ENCODE measurements around the gene GNAI3.
A peak's percentile ranks its signal among the peaks of the same experiment; 100 is the strongest.

The GNAI3 gene

DNA sequence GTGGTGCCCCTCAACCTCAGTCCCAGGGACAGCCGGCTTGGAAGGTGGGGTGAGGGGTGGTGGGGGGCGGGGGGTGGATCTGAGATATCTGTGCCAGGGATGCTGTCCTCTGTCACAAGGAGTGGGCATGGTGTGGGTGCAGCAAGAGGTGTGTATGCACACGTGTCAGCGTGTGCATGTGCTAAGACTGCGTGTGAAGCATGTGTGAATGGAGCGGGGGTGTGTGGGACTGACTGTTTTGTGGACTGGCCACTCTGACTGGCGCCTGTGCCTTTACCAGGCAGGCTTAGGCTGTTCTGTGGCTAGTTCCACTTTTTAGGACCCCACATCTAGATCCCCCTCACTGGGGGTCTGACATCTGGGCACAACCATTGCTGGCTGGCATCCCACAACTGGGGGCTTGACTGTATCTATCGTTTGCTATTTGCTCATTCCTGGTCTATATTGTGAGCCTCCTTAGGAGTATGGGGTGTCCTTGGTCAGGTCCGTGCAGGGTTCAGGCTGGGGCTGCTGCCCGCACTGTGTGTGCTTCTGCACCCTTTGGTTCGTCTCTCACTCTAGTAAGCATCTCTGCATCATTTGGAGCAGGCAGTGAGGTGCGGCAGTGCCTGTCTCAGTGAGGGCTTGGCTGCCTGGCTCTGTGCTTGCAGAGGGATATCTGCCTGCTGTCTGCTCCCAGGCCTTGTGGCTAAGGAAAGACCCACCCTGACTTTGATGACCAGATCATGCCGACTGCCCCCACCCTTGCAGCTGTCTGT is 73.1 kb downstream of the GNAI3 start:
- Histone ChIP-seq H3K18ac (ENCODE audit: low read depth in 1 of 2, low read length in 2 of 2) (peak overlapping the region in 1 of 2 experiments; percentile 52), H3K4me1 (ENCODE audit: control insufficient read depth, insufficient read depth, low read depth, low read length) (peaks cover 57% of the 10 kb centered on the region), H4K91ac (ENCODE audit: low read length) (peak overlapping the region; percentile 90), H4K8ac (ENCODE audit: low read length) (no peak overlapping the region), H3K23ac (ENCODE audit: low read length in 2 of 2) (no peak overlapping the region), H3K36me3 (ENCODE audit: control insufficient read depth in 1 of 2, insufficient read depth in 2 of 2, low read depth in 1 of 2, low read length in 2 of 2) (peaks cover 7 to 34% of the 10 kb centered on the region in 2 experiments), H2AFZ (ENCODE audit: low read depth, low read length) (no peak overlapping the region), H3K4ac (ENCODE audit: low read depth in 1 of 2, low read length in 2 of 2) (peak overlapping the region; percentile 30 to 60), H3K27ac (ENCODE audit: low read length, poor library complexity, severe bottlenecking) (peak overlapping the region; percentile 38), H3K9ac (ENCODE audit: low read length) (peak overlapping the region; percentile 100), H2BK12ac (ENCODE audit: low read length in 2 of 2) (peak overlapping the region in 1 of 2 experiments; percentile 87), H2BK15ac (ENCODE audit: low read depth, poor library complexity, severe bottlenecking) (no peak overlapping the region), H2BK5ac (ENCODE audit: low read depth, low read length, poor library complexity, severe bottlenecking) (no peak overlapping the region), H3K4me3 (ENCODE audit: insufficient read depth in 1 of 2, low read depth in 1 of 2, low read length in 2 of 2) (peak overlapping the region; percentile 71 to 94), H3K9me3 (ENCODE audit: control insufficient read depth, low read length) (no peaks in the 10 kb centered on the region), H3K27me3 (ENCODE audit: control insufficient read depth in 1 of 2, insufficient read depth in 1 of 2, low read length in 2 of 2) (no peaks in the 10 kb centered on the region), H2AK5ac (ENCODE audit: low read length, severe bottlenecking) (no peak overlapping the region), H3K4me2 (ENCODE audit: low read length, poor library complexity, severe bottlenecking) (peak overlapping the region; percentile 84), H2BK120ac (ENCODE audit: low read depth, low read length) (peak overlapping the region; percentile 76), H3K14ac (ENCODE audit: low read length in 2 of 2) (peak overlapping the region in 1 of 2 experiments; percentile 84), H3K79me1 (replicated peaks; ENCODE audit: low read length, poor library complexity, severe bottlenecking) (peaks cover 9% of the 10 kb centered on the region)
- 80% methylated on average over 11 of the region's 13 CpGs for WGBS
- DNase-seq: no peak

GRCh38 chr1:109622137-109622892 is 73.9 kb downstream of the GNAI3 start:
- Histone ChIP-seq H3K27me3 (ENCODE audit: control insufficient read depth in 1 of 2, insufficient read depth in 1 of 2, low read length in 2 of 2) (no peaks in the 10 kb centered on the region), H2BK12ac (ENCODE audit: low read length in 2 of 2) (no peak overlapping the region), H4K8ac (ENCODE audit: low read length) (no peak overlapping the region), H2AK5ac (ENCODE audit: low read length, severe bottlenecking) (no peak overlapping the region), H3K4me3 (ENCODE audit: insufficient read depth in 1 of 2, low read depth in 1 of 2, low read length in 2 of 2) (peak overlapping the region in 1 of 2 experiments; percentile 94), H3K23ac (ENCODE audit: low read length in 2 of 2) (no peak overlapping the region), H3K36me3 (ENCODE audit: control insufficient read depth in 1 of 2, insufficient read depth in 2 of 2, low read depth in 1 of 2, low read length in 2 of 2) (peaks cover 15 to 41% of the 10 kb centered on the region in 2 experiments), H2BK15ac (ENCODE audit: low read depth, poor library complexity, severe bottlenecking) (no peak overlapping the region), H3K9me3 (ENCODE audit: control insufficient read depth, low read length) (no peaks in the 10 kb centered on the region), H2AFZ (ENCODE audit: low read depth, low read length) (no peak overlapping the region), H3K4ac (ENCODE audit: low read depth in 1 of 2, low read length in 2 of 2) (peak overlapping the region in 1 of 2 experiments; percentile 30), H2BK5ac (ENCODE audit: low read depth, low read length, poor library complexity, severe bottlenecking) (no peak overlapping the region), H3K14ac (ENCODE audit: low read length in 2 of 2) (peak overlapping the region in 1 of 2 experiments; percentile 35), H4K91ac (ENCODE audit: low read length) (peak overlapping the region; percentile 48), H3K4me1 (ENCODE audit: control insufficient read depth, insufficient read depth, low read depth, low read length) (peaks cover 58% of the 10 kb centered on the region), H3K79me1 (replicated peaks; ENCODE audit: low read length, poor library complexity, severe bottlenecking) (peaks cover 13% of the 10 kb centered on the region), H2BK120ac (ENCODE audit: low read depth, low read length) (no peak overlapping the region), H3K4me2 (ENCODE audit: low read length, poor library complexity, severe bottlenecking) (peak overlapping the region; percentile 84), H3K27ac (ENCODE audit: low read length, poor library complexity, severe bottlenecking) (no peak overlapping the region), H3K18ac (ENCODE audit: low read depth in 1 of 2, low read length in 2 of 2) (no peak overlapping the region), H3K9ac (ENCODE audit: low read length) (peak overlapping the region; percentile 100)
- WGBS: 89% methylated on average over 11 of the region's 11 CpGs
- DNase-seq: no peak

- Histone ChIP-seq H2BK5ac (ENCODE audit: low read depth, low read length, poor library complexity, severe bottlenecking) (no peak overlapping the region), H3K18ac (ENCODE audit: low read depth in 1 of 2, low read length in 2 of 2) (no peak overlapping the region)
Observed at GRCh38 chr1:109622895-109623294, 74.5 kb downstream of the GNAI3 start.

More at GRCh38 chr1:109622895-109623294, 74.5 kb downstream of the GNAI3 start:
- peaks cover 20 to 47% of the 10 kb centered on the region in 2 experiments for H3K36me3 ChIP-seq (ENCODE audit: control insufficient read depth in 1 of 2, insufficient read depth in 2 of 2, low read depth in 1 of 2, low read length in 2 of 2)
- no peaks in the 10 kb centered on the region for H3K9me3 ChIP-seq (ENCODE audit: control insufficient read depth, low read length)
- no peak overlapping the region for H2AK5ac ChIP-seq (ENCODE audit: low read length, severe bottlenecking)
- H2BK15ac ChIP-seq (ENCODE audit: low read depth, poor library complexity, severe bottlenecking): no peak overlapping the region
- no peak overlapping the region for H2BK12ac ChIP-seq (ENCODE audit: low read length in 2 of 2)
- H3K4me1 ChIP-seq (ENCODE audit: control insufficient read depth, insufficient read depth, low read depth, low read length): peaks cover 61% of the 10 kb centered on the region
- H3K23ac ChIP-seq (ENCODE audit: low read length in 2 of 2): no peak overlapping the region
- no peak overlapping the region for H3K14ac ChIP-seq (ENCODE audit: low read length in 2 of 2)
- H3K27ac ChIP-seq (ENCODE audit: low read length, poor library complexity, severe bottlenecking): no peak overlapping the region
- DNase-seq: no peak
- no peak overlapping the region for H3K4ac ChIP-seq (ENCODE audit: low read depth in 1 of 2, low read length in 2 of 2)
- no peak overlapping the region for H4K8ac ChIP-seq (ENCODE audit: low read length)
- no peak overlapping the region for H3K4me2 ChIP-seq (ENCODE audit: low read length, poor library complexity, severe bottlenecking)
- peaks cover 13% of the 10 kb centered on the region for H3K79me1 ChIP-seq (replicated peaks; ENCODE audit: low read length, poor library complexity, severe bottlenecking)
- no peak overlapping the region for H4K91ac ChIP-seq (ENCODE audit: low read length)
- no peak overlapping the region for H2BK120ac ChIP-seq (ENCODE audit: low read depth, low read length)
- 97% methylated on average over 2 of the region's 3 CpGs for WGBS
- no peak overlapping the region for H2AFZ ChIP-seq (ENCODE audit: low read depth, low read length)
- peak overlapping the region; percentile 68 for H3K9ac ChIP-seq (ENCODE audit: low read length)
- no peaks in the 10 kb centered on the region for H3K27me3 ChIP-seq (ENCODE audit: control insufficient read depth in 1 of 2, insufficient read depth in 1 of 2, low read length in 2 of 2)
- H3K4me3 ChIP-seq (ENCODE audit: insufficient read depth in 1 of 2, low read depth in 1 of 2, low read length in 2 of 2): peak overlapping the region in 1 of 2 experiments; percentile 70
